ENCODE results near the gene ZFP91. TPM values are rescaled to one million over a fixed set of nuclear protein-coding genes. Genes with fewer than 3 reads are reported as not detected.
A peak's percentile ranks its signal among the peaks of the same experiment; 100 is the strongest.

Gene ZFP91
- polyA plus RNA-seq, 3 donors: 64.1 to 69.4 (median 64.7) TPM

GRCh38 chr11:58580311-58580710, 1.4 kb downstream of the ZFP91 start:
- no peak for DNase-seq (ENCODE audit: low read depth in 3 of 3, low spot score in 2 of 3)

- no peak for DNase-seq (ENCODE audit: low read depth in 3 of 3, low spot score in 2 of 3)
These were observed 3.6 kb downstream of the ZFP91 start for GRCh38 chr11:58582437-58582836.

GRCh38 chr11:58586998-58587397, 8.1 kb downstream of the ZFP91 start:
- DNase-seq (ENCODE audit: low read depth in 3 of 3, low spot score in 2 of 3): no peak

- no peak for DNase-seq (ENCODE audit: low read depth in 3 of 3, low spot score in 2 of 3)
These were observed 12.8 kb downstream of the ZFP91 start for GRCh38 chr11:58591659-58592058.

GRCh38 chr11:58592760-58593472, 14.1 kb downstream of the ZFP91 start:
- no peak for DNase-seq (ENCODE audit: low read depth in 3 of 3, low spot score in 2 of 3)

GRCh38 chr11:58594826-58595225, 16.0 kb downstream of the ZFP91 start:
- no peak for DNase-seq (ENCODE audit: low read depth in 3 of 3, low spot score in 2 of 3)

- no peak for DNase-seq (ENCODE audit: low read depth in 3 of 3, low spot score in 2 of 3)
These were observed 17.8 kb downstream of the ZFP91 start for GRCh38 chr11:58596621-58597020.

- no peak for DNase-seq (ENCODE audit: low read depth in 3 of 3, low spot score in 2 of 3)
These were observed 18.8 kb downstream of the ZFP91 start for GRCh38 chr11:58597486-58598144.

- DNase-seq (ENCODE audit: low read depth in 3 of 3, low spot score in 2 of 3): no peak
These were observed 21.6 kb downstream of the ZFP91 start for GRCh38 chr11:58600510-58600909.

GRCh38 chr11:58606930-58607714, 28.3 kb downstream of the ZFP91 start:
- no peak for DNase-seq (ENCODE audit: low read depth in 3 of 3, low spot score in 2 of 3)

- no peak for DNase-seq (ENCODE audit: low read depth in 3 of 3, low spot score in 2 of 3)
These were observed 29.5 kb downstream of the ZFP91 start for GRCh38 chr11:58608331-58608730.

- DNase-seq (ENCODE audit: low read depth in 3 of 3, low spot score in 2 of 3): no peak
These were observed 30.9 kb downstream of the ZFP91 start for GRCh38 chr11:58609723-58610122.

- no peak for DNase-seq (ENCODE audit: low read depth in 3 of 3, low spot score in 2 of 3)
These were observed 34.4 kb downstream of the ZFP91 start for GRCh38 chr11:58613228-58613627.

GRCh38 chr11:58615559-58615958, 36.7 kb downstream of the ZFP91 start:
- DNase-seq (ENCODE audit: low read depth in 3 of 3, low spot score in 2 of 3): no peak

GRCh38 chr11:58616594-58616993, 37.7 kb downstream of the ZFP91 start:
- DNase-seq (ENCODE audit: low read depth in 3 of 3, low spot score in 2 of 3): no peak

- DNase-seq (ENCODE audit: low read depth in 3 of 3, low spot score in 2 of 3): no peak
These were observed 39.2 kb downstream of the ZFP91 start for GRCh38 chr11:58617976-58618557.

- no peak for DNase-seq (ENCODE audit: low read depth in 3 of 3, low spot score in 2 of 3)
These were observed 42.9 kb downstream of the ZFP91 start for GRCh38 chr11:58621586-58622262.

- no peak for DNase-seq (ENCODE audit: low read depth in 3 of 3, low spot score in 2 of 3)
These were observed 43.5 kb downstream of the ZFP91 start, which contains the start of gene CNTF for GRCh38 chr11:58622344-58622743. CNTF (plus strand) TSS chr11:58622665; CDS start chr11:58622753, 88 bp downstream.

GRCh38 chr11:58625086-58625485, 46.2 kb downstream of the ZFP91 start:
- no peak for DNase-seq (ENCODE audit: low read depth in 3 of 3, low spot score in 2 of 3)

- DNase-seq (ENCODE audit: low read depth in 3 of 3, low spot score in 2 of 3): peak in 1 of 3 donors; percentile 8
These were observed 47.1 kb downstream of the ZFP91 start for GRCh38 chr11:58625826-58626460.
